Bronchial epithelial cell (primary cell): ENCODE data around the gene LRRC1. TPM values are rescaled to one million over a fixed set of nuclear protein-coding genes. Genes with fewer than 3 reads are reported as not detected.

Source experiments
- DNase-seq: peaks from one replicate; pipeline ENCODE4 v3.0.0-alpha.2; 2010; ENCODE audit warnings: low read depth
- FAIRE-seq: peaks from 2 replicates; lab custom pipeline; 2011; peaks lifted over from hg19 to GRCh38; lab: Jason Lieb, UNC
- H3K27me3 ChIP-seq: 2 replicates; pipeline ENCODE4 v1.5.1; 2011; ENCODE audit warnings: low read length; ENCODE audit not compliant: control insufficient read depth, insufficient read depth
- H3K36me3 ChIP-seq: 2 replicates; pipeline ENCODE4 v1.5.1; 2011; ENCODE audit warnings: low read length; ENCODE audit not compliant: control insufficient read depth, insufficient read depth
- H3K4me3 ChIP-seq: 2 replicates; pipeline ENCODE4 v1.5.1; 2011; ENCODE audit warnings: mild to moderate bottlenecking, low read depth, low read length, control low read depth
- CTCF ChIP-seq: IDR thresholded peaks from 2 replicates; pipeline ENCODE4 v1.5.1; 2011; ENCODE audit warnings: mild to moderate bottlenecking, moderate library complexity, low read length, control low read depth, inconsistent platforms; ENCODE audit not compliant: insufficient read depth, severe bottlenecking
- total RNA-seq: library from RNA; depleted of rRNA; stranded (reverse); fragments of >200 nt; gene quantifications from 2 replicates; pipeline ENCODE4 v1.2.1, GENCODE V29; 2014

The LRRC1 gene
- total RNA-seq, 1 donor from 2014 or later, result 19.7 TPM

GRCh38 chr6:53752856-53753255 lies 41.9 kb upstream of the LRRC1 start:
- no peak for TF ChIP-seq CTCF
- no peak overlapping the region for H3K4me3 ChIP-seq
- DNase-seq, result peak; percentile 95
- FAIRE-seq, result no peak
- H3K27me3 ChIP-seq, result no peaks in the 10 kb centered on the region
- no peaks in the 10 kb centered on the region for H3K36me3 ChIP-seq

- DNase-seq, result no peak
- H3K4me3 ChIP-seq, result no peak overlapping the region
- no peak for FAIRE-seq
- TF ChIP-seq CTCF, result no peak
- H3K36me3 ChIP-seq, result no peaks in the 10 kb centered on the region
- H3K27me3 ChIP-seq, result no peaks in the 10 kb centered on the region
Observed at GRCh38 chr6:53754330-53754729, 40.5 kb upstream of the LRRC1 start.

- DNase-seq, result no peak
- no peak for TF ChIP-seq CTCF
- no peaks in the 10 kb centered on the region for H3K27me3 ChIP-seq
- H3K4me3 ChIP-seq, result no peak overlapping the region
- FAIRE-seq, result no peak
- no peaks in the 10 kb centered on the region for H3K36me3 ChIP-seq
Observed at GRCh38 chr6:53756396-53756795, 38.4 kb upstream of the LRRC1 start.

- no peaks in the 10 kb centered on the region for H3K27me3 ChIP-seq
- no peak overlapping the region for H3K4me3 ChIP-seq
- TF ChIP-seq CTCF, result no peak
- FAIRE-seq (no peak), DNase-seq (no peak)
- no peaks in the 10 kb centered on the region for H3K36me3 ChIP-seq
Observed at GRCh38 chr6:53758496-53758895, 36.3 kb upstream of the LRRC1 start.

- TF ChIP-seq CTCF, result no peak
- H3K27me3 ChIP-seq, result no peaks in the 10 kb centered on the region
- DNase-seq (no peak), FAIRE-seq (no peak)
- no peak overlapping the region for H3K4me3 ChIP-seq
- no peaks in the 10 kb centered on the region for H3K36me3 ChIP-seq
Observed at GRCh38 chr6:53761036-53761435, 33.8 kb upstream of the LRRC1 start.

- no peaks in the 10 kb centered on the region for H3K36me3 ChIP-seq
- H3K4me3 ChIP-seq, result no peak overlapping the region
- no peaks in the 10 kb centered on the region for H3K27me3 ChIP-seq
- TF ChIP-seq CTCF, result no peak
- DNase-seq (no peak), FAIRE-seq (no peak)
Observed at GRCh38 chr6:53765270-53765669, 29.5 kb upstream of the LRRC1 start.
